GM19351 (cell line): ENCODE measurements around the gene SNRNP48.
A peak's percentile ranks its signal among the peaks of the same experiment; 100 is the strongest.

Experiments used
- ATAC-seq: cut with Tn5 transposase; IDR thresholded peaks from one replicate; pipeline ENCODE4 v1.9.1; 2021; ENCODE audit warnings: mild to moderate bottlenecking, moderate library complexity; ENCODE audit not compliant: unreplicated experiment

SNRNP48 gene

DNA sequence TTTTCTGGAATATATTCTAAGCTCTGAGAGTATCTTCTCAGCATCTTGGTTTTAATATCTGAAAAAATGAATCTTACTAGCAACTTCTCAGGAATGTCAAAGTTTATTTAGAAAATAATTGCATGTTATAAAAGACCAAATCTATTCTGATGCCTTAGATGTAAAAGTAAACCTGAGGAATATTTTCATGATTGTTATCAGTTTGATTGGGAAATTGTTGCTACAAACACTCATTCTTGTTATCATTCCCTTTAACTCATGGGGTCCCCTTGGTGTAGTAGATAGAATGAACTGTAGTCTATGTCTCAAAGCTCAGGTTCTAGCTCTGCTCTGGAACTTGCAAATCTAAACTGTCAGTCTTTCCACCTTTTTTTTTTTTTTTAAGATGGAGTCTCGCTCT is 50.0 kb downstream of the SNRNP48 start:
- ATAC-seq = no peak

DNA sequence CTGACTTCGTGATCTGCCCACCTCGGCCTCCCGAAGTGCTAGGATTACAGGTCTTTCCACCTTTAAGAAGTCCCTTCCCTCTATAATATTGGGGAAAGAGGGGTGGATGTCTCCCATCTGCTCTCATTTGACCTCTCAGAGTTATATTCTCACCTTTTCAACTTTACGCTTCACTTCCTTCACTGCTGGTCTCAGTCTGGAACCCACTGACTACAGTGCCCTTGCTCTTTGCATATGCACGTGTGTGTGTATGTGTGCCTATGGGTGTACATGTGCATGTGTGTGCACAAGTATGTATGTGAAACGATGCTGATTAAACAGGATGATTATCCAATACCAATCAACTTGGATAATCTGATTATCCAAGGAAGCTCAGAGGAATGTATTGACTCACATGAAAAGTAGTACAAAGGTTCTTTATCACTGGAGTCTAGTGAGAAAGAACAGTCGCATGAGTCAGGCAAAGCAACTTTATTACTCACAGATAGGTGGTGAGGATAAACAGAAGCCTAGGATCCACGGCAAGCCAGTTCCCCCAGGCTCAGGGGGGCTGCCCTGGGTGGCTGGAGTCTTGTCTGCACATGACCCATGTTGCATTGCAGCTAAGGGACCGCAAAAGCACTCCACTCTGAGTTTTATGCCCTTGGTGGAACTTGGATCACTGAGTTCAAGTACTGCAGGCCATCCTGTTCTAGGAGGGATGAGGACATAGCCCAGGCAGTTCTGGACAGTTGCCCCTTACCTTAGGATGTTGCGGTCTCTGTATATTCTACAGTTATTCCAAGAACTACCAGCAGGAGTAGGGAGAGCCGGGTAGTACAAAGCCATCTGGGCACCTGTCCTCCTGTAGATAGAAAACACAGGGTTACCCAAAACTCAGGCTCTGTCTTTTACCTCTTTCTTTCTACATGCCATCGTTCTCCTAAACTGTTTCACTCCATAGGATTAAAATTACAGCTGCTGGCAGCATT is 50.9 kb downstream of the SNRNP48 start:
- ATAC-seq = no peak

DNA sequence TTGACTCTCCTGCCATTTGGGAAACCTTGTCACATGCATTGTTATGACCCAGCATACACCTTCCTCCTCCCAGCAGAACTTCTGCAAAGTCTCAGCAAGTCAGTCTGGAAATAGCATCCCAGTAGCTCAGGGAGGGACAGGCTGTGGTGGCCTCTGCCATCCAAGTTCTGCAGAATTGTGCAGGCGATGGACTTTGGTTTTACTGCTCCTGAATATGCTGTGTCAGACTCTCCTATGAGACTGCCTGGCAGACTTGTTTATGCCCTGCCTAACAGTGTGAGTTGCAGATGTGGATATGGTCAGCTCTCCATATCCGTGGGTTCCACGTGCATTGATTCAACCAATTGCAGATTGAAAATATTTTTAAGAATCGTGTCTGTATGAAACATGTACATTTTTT is 52.8 kb downstream of the SNRNP48 start:
- ATAC-seq = no peak

DNA sequence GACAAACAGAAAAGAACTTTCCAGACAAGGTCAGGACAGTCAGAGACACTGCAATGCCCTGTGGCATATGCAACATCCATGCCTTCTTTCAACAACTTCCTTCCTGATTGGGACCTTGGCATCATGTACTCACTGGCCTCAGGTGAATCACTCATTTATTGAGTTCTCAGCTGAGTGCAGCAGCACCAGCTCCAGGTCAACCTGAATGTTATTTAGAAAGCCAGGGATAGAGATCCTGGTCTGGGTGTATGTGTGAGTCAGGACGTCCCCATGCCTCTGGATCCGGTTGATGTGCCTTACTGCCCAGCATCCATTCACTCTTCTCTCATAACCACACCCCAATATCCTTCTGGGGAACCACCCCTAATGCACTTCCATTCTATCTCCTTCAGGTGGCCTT is 54.4 kb downstream of the SNRNP48 start:
- no peak for ATAC-seq

DNA sequence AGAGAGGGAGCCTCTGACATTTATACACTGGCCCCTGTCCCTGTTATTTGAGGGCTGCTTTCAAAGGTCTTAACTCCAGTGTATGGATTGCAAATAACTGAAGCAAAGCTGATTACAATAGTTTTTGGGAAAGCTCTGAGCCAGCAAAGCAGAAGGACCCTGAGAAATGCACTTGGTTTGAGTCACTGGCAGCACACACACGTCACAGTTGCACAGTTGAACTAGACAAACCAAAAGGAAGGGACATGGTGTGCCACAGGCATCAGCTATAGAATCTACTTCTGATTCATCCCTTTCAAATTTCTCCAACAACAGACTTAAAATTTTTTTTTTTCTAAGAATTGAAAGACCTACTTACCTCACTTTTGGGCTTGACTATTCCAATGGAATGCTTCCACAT is 56.4 kb downstream of the SNRNP48 start:
- ATAC-seq = no peak

DNA sequence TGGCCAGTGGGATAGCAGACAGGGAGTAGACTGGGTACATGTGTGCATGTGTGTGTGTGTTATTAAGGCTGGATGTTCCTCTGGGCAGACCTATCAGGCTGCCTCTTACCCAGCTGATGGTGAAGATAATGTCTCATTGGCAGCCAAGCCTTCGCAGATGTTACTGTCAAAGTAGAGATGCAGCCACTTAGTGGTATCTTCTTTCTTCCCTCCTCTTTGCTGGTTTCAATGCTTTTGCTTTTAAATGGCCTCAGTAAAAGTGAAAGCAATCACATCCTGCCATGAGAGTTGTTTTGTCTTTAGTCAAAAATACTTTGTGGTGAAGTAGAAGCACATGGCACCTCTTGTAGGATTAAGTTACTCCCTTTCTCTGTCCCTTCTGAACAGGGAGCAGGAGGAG is 57.5 kb downstream of the SNRNP48 start:
- ATAC-seq = peak; percentile 94

DNA sequence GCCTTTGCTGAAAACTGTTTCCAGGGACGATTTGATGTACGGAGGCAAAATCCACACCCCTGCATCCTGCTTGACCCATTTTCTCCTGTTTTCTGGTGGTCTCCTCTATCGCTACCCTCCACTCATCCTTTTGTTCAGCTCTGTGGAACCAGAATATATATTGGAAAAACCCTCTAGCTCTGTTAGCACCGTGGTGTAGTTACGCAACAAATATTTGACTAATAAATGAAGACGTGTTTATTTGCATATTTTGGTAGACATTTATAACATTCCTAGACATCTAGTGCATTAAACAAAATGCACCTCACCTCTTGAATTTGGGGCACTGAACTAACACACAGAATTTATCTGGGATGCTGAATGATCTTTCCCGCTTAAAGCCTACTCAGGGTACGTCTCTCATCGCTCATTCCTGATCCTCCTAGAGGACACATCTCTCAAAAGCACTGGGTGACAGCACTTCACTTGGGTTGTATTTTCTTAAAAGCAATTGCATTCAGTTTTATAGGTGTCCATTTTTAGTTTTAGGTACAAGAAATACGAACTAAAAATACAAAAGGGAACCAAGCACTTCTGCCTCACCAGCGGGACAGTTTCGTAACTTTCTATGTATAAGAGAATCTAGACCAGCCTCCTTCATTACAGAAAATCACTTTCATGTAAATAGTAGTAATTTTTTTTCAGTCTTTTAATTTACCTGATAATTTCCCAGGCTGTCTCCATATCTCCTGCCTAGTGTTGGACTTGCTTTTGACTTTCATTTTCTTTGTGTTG is 59.2 kb downstream of the SNRNP48 start:
- ATAC-seq = peak; percentile 41

DNA sequence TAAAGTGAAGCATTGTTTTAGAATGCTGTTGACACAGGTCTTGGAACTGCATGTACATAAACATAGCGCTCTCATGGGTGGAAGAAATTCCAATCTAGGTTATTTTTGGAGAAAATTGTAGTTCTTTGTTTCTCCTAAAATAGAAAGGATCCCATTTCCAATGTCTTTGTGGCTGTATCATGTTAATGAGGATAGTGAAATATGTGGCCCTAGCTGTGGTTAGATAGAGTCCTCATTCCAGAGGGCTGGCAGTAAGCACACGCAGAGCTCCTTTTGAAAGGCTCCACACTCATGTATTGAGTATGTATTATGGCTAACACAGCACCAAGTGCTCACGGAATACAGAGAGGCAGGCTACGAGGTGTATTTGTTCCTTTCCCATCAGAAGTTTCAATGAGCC is 60.9 kb downstream of the SNRNP48 start:
- no peak for ATAC-seq

DNA sequence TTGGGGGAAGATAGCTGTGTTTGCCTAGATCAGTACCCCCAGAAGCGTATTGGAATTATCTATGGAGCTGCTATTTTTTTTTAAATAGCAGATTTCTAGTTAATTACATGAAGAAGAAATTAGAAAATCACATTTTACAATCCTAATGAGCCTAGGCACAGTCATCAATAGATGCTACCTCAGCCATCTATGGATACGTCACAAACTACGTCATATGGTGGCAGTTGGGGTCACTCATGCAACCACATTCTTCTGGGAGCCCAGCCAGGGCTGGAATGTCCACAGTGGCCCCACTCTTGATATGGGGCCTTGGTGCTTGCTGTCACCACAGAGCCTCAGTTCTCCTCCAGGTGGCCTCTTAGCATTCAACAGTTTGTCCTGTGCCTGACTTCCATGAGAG is 63.0 kb downstream of the SNRNP48 start:
- ATAC-seq = no peak

DNA sequence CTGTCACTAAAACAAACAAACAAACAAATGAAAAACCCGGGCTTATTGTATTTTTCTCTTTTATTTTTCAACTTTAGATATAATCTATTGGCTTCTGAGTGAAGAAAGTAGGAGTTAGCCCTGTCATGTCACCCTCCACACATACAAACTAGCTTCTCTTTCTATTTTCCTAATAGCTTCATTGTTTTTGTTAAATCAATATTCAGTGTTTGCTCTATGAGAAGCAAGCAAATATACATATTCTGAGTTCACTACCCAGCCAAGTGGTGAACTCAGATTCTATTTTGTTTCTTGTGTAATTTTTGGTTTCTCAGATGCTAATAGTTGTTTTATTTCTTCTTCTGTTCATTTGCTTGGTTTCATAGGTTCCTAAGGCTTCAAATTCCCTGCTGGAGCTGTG is 66.4 kb downstream of the SNRNP48 start:
- no peak for ATAC-seq

DNA sequence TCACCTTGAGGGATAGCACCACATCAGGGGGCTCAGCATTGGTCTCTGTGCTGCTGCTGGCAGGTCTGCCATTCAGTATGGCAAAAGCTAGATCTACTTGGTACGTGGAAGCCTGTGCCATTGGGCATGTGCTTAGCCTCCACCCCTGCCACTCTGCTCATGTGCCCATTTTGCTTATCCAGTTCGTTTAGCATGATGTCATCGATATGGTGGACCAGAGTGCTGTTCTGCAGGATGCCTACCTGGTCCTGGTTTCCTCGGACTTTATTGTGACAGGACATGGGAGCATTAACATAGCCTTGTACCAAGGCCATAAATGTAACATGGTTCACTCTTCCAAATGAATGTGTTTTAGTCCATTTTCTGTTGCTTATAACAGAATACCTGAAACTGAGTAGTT is 68.5 kb downstream of the SNRNP48 start:
- no peak for ATAC-seq

DNA sequence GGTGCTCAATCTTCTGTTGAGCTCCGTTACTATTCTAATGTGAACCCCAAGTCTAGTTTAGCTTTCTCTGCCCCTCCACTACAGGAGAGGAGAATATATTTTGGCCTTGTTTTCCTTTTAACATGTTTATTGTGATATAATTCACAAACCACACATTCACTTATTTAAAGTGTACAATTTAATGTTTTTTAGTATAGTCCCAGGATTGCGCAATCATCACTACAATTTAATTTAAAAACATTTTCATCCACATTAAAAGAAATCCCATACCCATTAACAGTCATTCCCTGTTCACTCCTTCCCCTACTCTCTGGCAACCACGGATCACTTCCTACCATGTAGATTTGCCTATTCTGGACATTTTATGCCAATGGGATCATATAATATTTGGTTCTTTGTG is 71.4 kb downstream of the SNRNP48 start:
- no peak for ATAC-seq
